Central memory CD4-positive, alpha-beta T cell (primary cell): Measurements from ENCODE around the gene TMEM182.
A peak's percentile ranks its signal among the peaks of the same experiment; 100 is the strongest.

Experiments used
- DNase-seq: peaks from one replicate; pipeline ENCODE4 v3.0.0; 2022
- total RNA-seq, 3 experiments: gene quantifications; one replicate each; lab custom pipeline; 2026; lab: John Stamatoyannopoulos, UW

TMEM182 gene
- 2.9 to 4.2 (median 3.9) reads per million in 3 experiments for total RNA-seq

- DNase-seq, result no peak
Measured at GRCh38 chr2:102761763-102762162, at the start of gene TMEM182. TMEM182 (plus strand) TSS chr2:102762031; CDS start chr2:102762218, 187 bp downstream.

GRCh38 chr2:102717308-102718018 is 44.4 kb upstream of the TMEM182 start:
- no peak for DNase-seq

- no peak for DNase-seq
Measured at GRCh38 chr2:102718387-102719316, 43.2 kb upstream of the TMEM182 start.

GRCh38 chr2:102724016-102724490 is 37.8 kb upstream of the TMEM182 start:
- no peak for DNase-seq

GRCh38 chr2:102724553-102724952 is 37.3 kb upstream of the TMEM182 start:
- DNase-seq, result no peak

- DNase-seq, result no peak
Measured at GRCh38 chr2:102726128-102727087, 35.4 kb upstream of the TMEM182 start.

- DNase-seq, result no peak
Measured at GRCh38 chr2:102735416-102736109, 26.3 kb upstream of the TMEM182 start.

- no peak for DNase-seq
Measured at GRCh38 chr2:102736110-102736409, 25.8 kb upstream of the TMEM182 start.

GRCh38 chr2:102736410-102737409 is 25.1 kb upstream of the TMEM182 start:
- peak; percentile 80 for DNase-seq

- no peak for DNase-seq
Measured at GRCh38 chr2:102737431-102737830, 24.4 kb upstream of the TMEM182 start.

- DNase-seq, result no peak
Measured at GRCh38 chr2:102743259-102743658, 18.6 kb upstream of the TMEM182 start.

GRCh38 chr2:102748107-102748506 is 13.7 kb upstream of the TMEM182 start:
- no peak for DNase-seq

GRCh38 chr2:102749938-102750337 is 11.9 kb upstream of the TMEM182 start:
- no peak for DNase-seq

GRCh38 chr2:102753563-102754159 is 8.2 kb upstream of the TMEM182 start:
- DNase-seq, result peak; percentile 17

- no peak for DNase-seq
Measured at GRCh38 chr2:102754456-102755145, 7.2 kb upstream of the TMEM182 start.

- DNase-seq, result no peak
Measured at GRCh38 chr2:102755284-102755683, 6.5 kb upstream of the TMEM182 start.

- no peak for DNase-seq
Measured at GRCh38 chr2:102758439-102758838, 3.4 kb upstream of the TMEM182 start.

- DNase-seq, result no peak
Measured at GRCh38 chr2:102764083-102764482, 2.3 kb downstream of the TMEM182 start.

- DNase-seq, result no peak
Measured at GRCh38 chr2:102765061-102765460, 3.2 kb downstream of the TMEM182 start.

GRCh38 chr2:102768253-102768652 is 6.4 kb downstream of the TMEM182 start:
- DNase-seq, result no peak
